ENCODE measurements around the gene CHL1. TPM values are rescaled to one million over a fixed set of nuclear protein-coding genes. Genes with fewer than 3 reads are reported as not detected.
"Not testable (repeated sequence)": the region's sequence is repeated elsewhere in the genome, so short reads cannot be mapped to it uniquely, and the experiment has no call there.

CHL1 gene
- total RNA-seq, 2 donors from 2014 or later = 3.0 to 10.6 TPM

DNA sequence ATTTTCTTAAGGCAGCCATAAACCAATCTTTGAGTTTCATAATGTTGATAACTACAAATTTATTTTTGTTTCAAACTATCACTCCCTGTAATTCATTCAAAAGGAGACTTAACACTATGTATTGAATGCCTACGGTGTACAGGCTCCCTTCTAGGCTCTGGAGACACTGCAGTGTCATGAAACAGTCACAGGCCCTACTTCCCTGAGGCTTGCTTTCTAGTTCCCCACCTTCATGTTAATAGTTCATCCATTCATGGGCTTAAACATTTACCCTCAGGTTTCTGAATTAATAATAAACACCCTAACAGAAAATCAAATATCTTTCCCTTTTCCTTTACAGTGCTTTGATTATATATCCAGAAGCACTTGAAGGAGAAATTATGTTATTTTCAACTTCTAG lies 168.7 kb downstream of the CHL1 start:
- TF ChIP-seq POLR2A (IDR thresholded peaks at IDR 0.05) = no peak
- TF ChIP-seq, protein P1, sequence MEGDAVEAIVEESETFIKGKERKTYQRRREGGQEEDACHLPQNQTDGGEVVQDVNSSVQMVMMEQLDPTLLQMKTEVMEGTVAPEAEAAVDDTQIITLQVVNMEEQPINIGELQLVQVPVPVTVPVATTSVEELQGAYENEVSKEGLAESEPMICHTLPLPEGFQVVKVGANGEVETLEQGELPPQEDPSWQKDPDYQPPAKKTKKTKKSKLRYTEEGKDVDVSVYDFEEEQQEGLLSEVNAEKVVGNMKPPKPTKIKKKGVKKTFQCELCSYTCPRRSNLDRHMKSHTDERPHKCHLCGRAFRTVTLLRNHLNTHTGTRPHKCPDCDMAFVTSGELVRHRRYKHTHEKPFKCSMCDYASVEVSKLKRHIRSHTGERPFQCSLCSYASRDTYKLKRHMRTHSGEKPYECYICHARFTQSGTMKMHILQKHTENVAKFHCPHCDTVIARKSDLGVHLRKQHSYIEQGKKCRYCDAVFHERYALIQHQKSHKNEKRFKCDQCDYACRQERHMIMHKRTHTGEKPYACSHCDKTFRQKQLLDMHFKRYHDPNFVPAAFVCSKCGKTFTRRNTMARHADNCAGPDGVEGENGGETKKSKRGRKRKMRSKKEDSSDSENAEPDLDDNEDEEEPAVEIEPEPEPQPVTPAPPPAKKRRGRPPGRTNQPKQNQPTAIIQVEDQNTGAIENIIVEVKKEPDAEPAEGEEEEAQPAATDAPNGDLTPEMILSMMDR (IDR thresholded peaks at IDR 0.05) = no peak
- peak overlapping the region in 2 of 4 donors; percentile 21 to 36 for H3K27ac ChIP-seq
- no peaks in the 10 kb centered on the region for H3K4me1 ChIP-seq
- no peaks in the 10 kb centered on the region for H3K27me3 ChIP-seq
- WGBS, 2 donors = 18 to 26% methylated on average over 1 of the region's 1 CpG
- intact Hi-C loops (cut with DNase I) = no loop called here
- no peak overlapping the region for H3K4me3 ChIP-seq
- DNase-seq (no peak), ATAC-seq (no peak)
- H3K9me3 ChIP-seq = no peaks in the 10 kb centered on the region
- no peaks in the 10 kb centered on the region for H3K36me3 ChIP-seq (replicated peaks in 1 of 2; ENCODE audit: insufficient read depth in 1 of 2, low read depth in 2 of 2)

DNA sequence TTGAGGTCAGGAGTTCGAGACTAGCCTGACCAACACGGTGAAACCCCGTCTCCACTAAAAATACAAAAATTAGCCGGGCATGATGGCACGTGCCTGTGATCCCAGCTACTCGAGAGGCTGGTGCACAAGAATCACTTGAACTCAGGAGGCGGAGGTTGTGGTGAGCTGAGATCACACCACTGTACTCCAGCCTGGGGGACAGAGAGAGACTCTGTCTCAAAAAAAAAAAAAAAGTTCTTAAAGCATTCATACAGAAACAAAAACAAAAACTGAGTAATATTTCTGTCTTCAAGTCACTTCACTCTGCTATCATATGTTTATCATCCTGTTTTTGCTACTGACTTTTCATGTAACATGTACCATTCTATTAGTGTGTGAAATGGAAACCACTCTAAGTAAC lies 169.7 kb downstream of the CHL1 start:
- 72 to 76% methylated on average over 7 of the region's 7 CpGs for WGBS, 2 donors
- H3K36me3 ChIP-seq (replicated peaks in 1 of 2; ENCODE audit: insufficient read depth in 1 of 2, low read depth in 2 of 2); H3K27me3 ChIP-seq; ATAC-seq; H3K27ac ChIP-seq; H3K4me1 ChIP-seq; H3K9me3 ChIP-seq; DNase-seq; H3K4me3 ChIP-seq; intact Hi-C loops (cut with DNase I): not testable (repeated sequence)

DNA sequence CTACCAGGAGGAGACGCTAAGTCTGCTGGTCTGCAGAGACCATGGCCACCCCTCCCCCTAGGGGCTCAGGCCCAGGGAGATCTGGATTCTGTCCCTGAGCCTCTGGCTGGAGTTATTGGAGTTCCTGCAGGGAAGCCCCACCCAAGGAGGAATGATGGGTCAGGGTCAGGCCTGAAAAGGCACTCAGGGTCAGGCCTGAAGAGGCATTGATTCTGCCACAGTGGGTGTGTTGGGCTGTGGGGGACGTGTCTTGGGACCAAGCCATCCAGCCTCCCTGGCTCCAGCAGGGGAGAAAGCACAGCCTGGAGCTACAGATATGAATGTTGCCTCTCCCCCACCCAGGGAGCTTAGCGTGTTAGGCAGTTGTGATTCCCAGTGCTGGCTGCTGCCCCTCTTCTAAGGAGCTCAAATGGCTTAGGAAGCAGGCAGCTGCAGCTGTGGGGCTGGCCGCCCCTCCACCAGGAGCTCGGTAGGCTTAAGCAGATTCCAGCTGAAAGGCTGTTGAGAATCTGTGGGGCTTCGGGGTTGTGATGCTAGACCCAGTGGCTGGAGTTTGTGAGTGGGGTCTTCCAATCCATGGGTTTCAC lies 176.7 kb downstream of the CHL1 start:
- DNase-seq (no peak), ATAC-seq (no peak)
- Histone ChIP-seq H3K27ac (no peak overlapping the region), H3K9me3 (no peaks in the 10 kb centered on the region), H3K27me3 (no peaks in the 10 kb centered on the region), H3K4me1 (no peaks in the 10 kb centered on the region), H3K36me3 (replicated peaks in 1 of 2; ENCODE audit: insufficient read depth in 1 of 2, low read depth in 2 of 2) (no peaks in the 10 kb centered on the region), H3K4me3 (no peak overlapping the region)
- 60 to 67% methylated on average over 5 to 6 of the region's 6 CpGs for WGBS, 2 donors
- intact Hi-C loops (cut with DNase I) = no loop called here
- TF ChIP-seq, protein P1 (IDR thresholded peaks at IDR 0.05) = no peak
- TF ChIP-seq POLR2A (IDR thresholded peaks at IDR 0.05) = no peak

DNA sequence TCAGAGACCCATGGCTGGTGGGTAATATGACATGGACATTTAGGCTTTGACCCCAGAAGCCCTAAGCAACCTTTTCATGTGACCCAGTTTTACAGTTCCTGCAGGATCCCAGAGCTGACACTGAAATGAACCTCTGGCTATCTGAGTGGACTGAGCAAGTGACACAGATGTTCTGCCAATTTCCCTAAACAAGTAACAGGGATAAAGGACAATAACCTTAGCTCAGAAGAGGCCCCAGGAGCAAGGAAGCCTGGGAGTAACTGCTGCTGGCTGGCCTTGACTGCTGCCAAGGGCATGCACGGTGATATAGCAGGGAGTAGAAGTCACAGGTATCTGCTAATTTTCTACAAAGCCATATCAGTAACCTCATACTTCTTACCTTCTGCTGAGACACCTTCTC lies 177.9 kb downstream of the CHL1 start:
- no peak overlapping the region for H3K27ac ChIP-seq
- TF ChIP-seq POLR2A (IDR thresholded peaks at IDR 0.05) = no peak
- TF ChIP-seq, protein P1 (IDR thresholded peaks at IDR 0.05) = no peak
- ATAC-seq (no peak), DNase-seq (no peak)
- H3K9me3 ChIP-seq = no peaks in the 10 kb centered on the region
- intact Hi-C loops (cut with DNase I) = no loop called here
- no peaks in the 10 kb centered on the region for H3K4me1 ChIP-seq
- WGBS, 2 donors = 5 to 23% methylated on average over 1 of the region's 1 CpG
- H3K36me3 ChIP-seq (replicated peaks in 1 of 2; ENCODE audit: insufficient read depth in 1 of 2, low read depth in 2 of 2) = no peaks in the 10 kb centered on the region
- no peak overlapping the region for H3K4me3 ChIP-seq
- no peaks in the 10 kb centered on the region for H3K27me3 ChIP-seq

DNA sequence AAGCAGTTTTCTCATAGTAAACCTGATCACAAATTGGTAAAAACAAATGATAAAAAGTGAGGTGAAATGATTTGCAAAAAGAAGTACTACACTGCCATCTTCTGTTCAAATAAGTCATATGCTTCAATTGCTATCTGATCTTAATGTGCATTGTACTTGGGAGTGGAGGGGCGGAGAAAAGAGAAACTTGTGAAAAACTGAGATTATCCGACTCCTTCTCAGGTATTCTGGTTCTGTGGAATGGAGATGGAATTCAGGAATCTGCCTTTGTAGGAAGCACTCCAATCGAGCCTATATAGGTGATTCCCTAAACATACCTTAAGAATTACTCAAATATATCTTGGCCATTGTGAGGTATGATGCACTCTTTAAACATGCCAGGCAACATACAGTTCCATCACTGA lies 180.6 kb downstream of the CHL1 start:
- no peaks in the 10 kb centered on the region for H3K27me3 ChIP-seq
- H3K4me3 ChIP-seq = no peak overlapping the region
- TF ChIP-seq, protein P1 (IDR thresholded peaks at IDR 0.05) = peak in 6 of 7 experiments; percentile 18 to 50 (median 48)
- TF ChIP-seq POLR2A (IDR thresholded peaks at IDR 0.05) = no peak
- H3K4me1 ChIP-seq = no peaks in the 10 kb centered on the region
- WGBS, 2 donors = 7% methylated on average over 3 of the region's 3 CpGs
- no peak overlapping the region for H3K27ac ChIP-seq
- intact Hi-C loops (cut with DNase I) = no loop called here
- H3K9me3 ChIP-seq = no peaks in the 10 kb centered on the region
- ATAC-seq (peak; percentile 52), DNase-seq (no peak)
- H3K36me3 ChIP-seq (replicated peaks in 1 of 2; ENCODE audit: insufficient read depth in 1 of 2, low read depth in 2 of 2) = no peaks in the 10 kb centered on the region

Data from body of pancreas (tissue), 4 donors.